ENCODE results near the gene ATP6V0D1.

ATP6V0D1 gene

DNA sequence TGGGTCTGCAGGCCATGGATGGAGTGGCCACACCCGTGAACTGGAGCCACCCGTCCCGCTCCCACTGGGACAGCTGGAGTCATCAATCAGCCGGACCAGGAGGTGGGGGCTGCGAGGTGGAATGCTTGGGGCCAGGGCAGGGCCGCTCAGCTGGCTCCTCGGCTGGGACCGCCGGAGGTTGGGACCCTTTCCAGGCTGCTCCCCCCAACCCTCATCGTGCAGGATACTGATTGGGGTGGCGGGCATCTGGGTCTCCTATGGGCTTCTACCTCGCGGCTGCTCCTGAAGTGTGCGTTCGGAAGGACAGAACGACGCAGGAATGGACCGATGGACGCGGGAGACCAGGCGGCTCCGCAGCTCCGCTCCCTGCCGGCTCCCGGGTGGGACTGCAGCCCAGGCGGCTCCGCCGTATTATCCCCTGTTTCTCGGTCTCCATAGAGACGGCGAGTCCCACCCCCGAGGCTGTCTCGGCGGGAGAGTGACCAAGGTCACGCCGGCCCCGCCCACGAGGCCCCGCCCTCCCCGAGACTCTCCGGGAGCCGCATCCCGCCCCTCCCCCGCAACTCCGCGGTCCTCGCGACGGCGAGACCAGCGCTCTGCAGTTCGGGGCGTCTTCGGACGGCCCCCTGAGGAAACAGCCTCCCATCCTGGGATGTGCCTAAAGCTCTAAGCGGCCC lies 87.7 kb downstream of the ATP6V0D1 start, which contains the start of gene TPPP3:
TPPP3 (minus strand) TSS at position 388 of the 677 bp plus-strand sequence. CDS start 2,387 bp downstream, outside the sequence.
- H3K4me1 ChIP-seq (ENCODE audit: control insufficient read depth, insufficient read depth, low read length), result peaks cover 25% of the 10 kb centered on the region
- H3K4me3 ChIP-seq (ENCODE audit: low read length), result peak within 1 kb of the TSS; percentile 59
- H3K27me3 ChIP-seq (replicated peaks; ENCODE audit: control insufficient read depth, insufficient read depth, low read length), result no peaks in the 10 kb centered on the region
- H3K36me3 ChIP-seq (ENCODE audit: control insufficient read depth, insufficient read depth, low read length, severe bottlenecking), result no peaks in the 10 kb centered on the region
- DNase-seq (ENCODE audit: low read depth), result peak; percentile 90
- H3K9ac ChIP-seq (ENCODE audit: low read length), result no peak within 1 kb of the TSS
- no peaks in the 10 kb centered on the region for H3K9me3 ChIP-seq (ENCODE audit: control insufficient read depth, low read length)

DNA sequence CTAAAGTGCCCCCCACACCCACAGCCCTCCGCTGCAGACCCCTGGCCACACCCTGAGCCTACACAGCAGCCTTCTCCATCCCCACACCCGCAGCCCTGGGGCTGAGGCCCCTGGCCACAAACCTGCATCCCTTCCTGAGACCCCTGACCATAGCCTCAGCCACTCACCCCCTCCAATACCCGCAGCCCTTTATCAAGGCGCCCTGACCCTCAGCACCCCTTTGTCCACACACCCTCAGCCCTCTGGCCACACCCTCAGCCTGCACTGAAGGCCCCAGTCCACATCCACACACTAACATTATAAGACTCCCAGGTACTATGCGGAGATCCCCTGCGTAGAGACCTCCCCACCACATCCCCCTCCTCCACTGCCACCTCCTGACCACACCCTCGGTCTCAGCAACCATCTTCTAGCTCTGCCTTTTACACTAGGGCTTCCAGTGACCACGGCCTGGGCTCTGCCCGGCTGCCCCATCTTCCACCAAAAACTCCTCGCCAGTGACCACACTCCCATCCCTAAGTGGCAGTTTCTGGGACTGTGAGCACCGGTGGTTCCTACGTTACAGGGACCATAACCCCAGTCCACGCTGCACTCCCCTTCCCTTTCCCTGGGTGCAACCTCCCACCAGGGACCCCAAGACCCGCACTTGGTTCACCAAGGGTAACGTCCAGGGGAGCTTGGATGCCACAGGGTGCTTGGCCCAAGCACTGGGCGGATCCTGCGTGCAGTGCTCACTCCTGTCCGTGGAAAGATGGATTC lies 88.5 kb downstream of the ATP6V0D1 start:
- H3K36me3 ChIP-seq (ENCODE audit: control insufficient read depth, insufficient read depth, low read length, severe bottlenecking), result no peaks in the 10 kb centered on the region
- DNase-seq (ENCODE audit: low read depth), result no peak
- no peaks in the 10 kb centered on the region for H3K27me3 ChIP-seq (replicated peaks; ENCODE audit: control insufficient read depth, insufficient read depth, low read length)
- no peak overlapping the region for H3K4me3 ChIP-seq (ENCODE audit: low read length)
- H3K4me1 ChIP-seq (ENCODE audit: control insufficient read depth, insufficient read depth, low read length), result peaks cover 25% of the 10 kb centered on the region
- H3K9me3 ChIP-seq (ENCODE audit: control insufficient read depth, low read length), result no peaks in the 10 kb centered on the region
- no peak overlapping the region for H3K9ac ChIP-seq (ENCODE audit: low read length)

DNA sequence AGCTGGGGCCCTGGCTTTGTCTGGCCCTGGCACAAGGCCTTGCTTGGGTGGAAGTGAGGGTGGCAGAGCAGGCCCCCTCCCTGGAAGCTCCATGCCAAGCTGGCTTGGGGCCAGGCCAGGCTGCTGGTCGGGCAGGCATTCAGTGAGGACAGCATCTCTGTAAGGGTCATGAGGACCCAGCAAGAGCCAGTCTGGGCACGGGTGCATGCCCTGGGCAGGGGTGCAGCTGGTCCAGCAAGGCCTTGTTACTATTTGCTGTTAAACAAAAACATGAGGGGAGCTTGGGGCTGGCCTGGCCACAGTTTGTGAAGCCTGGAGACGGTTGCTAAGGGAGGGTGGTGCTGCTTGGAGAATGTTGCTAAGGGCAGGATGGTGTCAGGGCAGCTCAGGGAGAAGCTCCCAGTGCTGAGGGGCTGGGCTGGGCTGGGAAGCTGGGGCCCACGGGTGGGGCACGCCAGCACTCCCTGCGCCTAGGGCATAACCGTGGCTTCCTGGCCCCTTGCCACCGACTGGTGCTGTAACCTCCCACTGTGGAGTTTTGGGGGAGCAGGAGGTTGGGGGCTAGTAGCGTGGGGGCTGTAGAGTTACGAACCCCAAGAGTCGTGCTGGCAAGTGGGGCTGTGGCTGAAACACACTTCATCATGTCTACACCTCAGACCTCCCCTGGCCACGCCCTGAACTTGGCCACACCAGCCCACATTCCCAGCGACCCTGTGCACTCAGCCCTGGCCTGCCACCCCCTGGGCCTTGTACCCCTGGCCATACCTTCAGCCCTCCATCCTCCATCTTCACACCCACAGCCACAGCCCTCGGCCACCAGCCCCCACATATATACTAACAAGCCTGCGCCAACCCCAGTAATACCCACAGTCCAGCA lies 89.3 kb downstream of the ATP6V0D1 start:
- Histone ChIP-seq H3K9ac (ENCODE audit: low read length) (no peak overlapping the region), H3K9me3 (ENCODE audit: control insufficient read depth, low read length) (no peaks in the 10 kb centered on the region), H3K36me3 (ENCODE audit: control insufficient read depth, insufficient read depth, low read length, severe bottlenecking) (no peaks in the 10 kb centered on the region), H3K27me3 (replicated peaks; ENCODE audit: control insufficient read depth, insufficient read depth, low read length) (no peaks in the 10 kb centered on the region), H3K4me3 (ENCODE audit: low read length) (no peak overlapping the region), H3K4me1 (ENCODE audit: control insufficient read depth, insufficient read depth, low read length) (peaks cover 18% of the 10 kb centered on the region)
- DNase-seq (ENCODE audit: low read depth), result no peak

DNA sequence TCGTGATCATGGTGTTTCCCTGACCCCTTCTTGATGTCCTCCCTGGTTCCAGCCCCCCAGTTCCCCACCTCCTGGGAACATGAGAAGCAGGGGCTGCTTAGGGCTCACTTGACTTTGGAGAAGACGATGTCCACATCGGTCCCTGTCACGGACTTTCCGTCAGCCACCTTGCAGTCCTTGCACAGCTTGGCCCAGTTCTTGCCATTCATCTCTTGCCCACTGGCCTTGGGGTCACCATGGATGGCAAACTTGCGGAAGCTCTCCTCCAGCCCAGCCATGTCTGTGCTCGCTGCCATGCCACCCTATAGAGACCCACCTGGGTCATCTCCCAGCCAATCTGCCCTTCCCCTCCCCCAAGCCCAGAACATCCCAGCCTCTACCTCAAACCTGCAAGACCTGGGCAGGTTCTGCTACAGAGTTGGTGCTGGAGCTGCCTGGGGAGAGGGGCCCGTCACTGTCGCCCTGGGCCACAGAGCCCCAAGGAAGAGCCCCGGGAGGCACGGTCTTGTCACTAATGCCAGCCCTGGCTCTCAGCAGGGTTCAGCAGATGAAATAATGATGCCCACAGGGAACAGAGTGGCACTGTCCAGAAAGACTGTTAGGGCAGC lies 90.0 kb downstream of the ATP6V0D1 start:
- no peak for DNase-seq (ENCODE audit: low read depth)
- H3K27me3 ChIP-seq (replicated peaks; ENCODE audit: control insufficient read depth, insufficient read depth, low read length), result peaks cover 1% of the 10 kb centered on the region

DNA sequence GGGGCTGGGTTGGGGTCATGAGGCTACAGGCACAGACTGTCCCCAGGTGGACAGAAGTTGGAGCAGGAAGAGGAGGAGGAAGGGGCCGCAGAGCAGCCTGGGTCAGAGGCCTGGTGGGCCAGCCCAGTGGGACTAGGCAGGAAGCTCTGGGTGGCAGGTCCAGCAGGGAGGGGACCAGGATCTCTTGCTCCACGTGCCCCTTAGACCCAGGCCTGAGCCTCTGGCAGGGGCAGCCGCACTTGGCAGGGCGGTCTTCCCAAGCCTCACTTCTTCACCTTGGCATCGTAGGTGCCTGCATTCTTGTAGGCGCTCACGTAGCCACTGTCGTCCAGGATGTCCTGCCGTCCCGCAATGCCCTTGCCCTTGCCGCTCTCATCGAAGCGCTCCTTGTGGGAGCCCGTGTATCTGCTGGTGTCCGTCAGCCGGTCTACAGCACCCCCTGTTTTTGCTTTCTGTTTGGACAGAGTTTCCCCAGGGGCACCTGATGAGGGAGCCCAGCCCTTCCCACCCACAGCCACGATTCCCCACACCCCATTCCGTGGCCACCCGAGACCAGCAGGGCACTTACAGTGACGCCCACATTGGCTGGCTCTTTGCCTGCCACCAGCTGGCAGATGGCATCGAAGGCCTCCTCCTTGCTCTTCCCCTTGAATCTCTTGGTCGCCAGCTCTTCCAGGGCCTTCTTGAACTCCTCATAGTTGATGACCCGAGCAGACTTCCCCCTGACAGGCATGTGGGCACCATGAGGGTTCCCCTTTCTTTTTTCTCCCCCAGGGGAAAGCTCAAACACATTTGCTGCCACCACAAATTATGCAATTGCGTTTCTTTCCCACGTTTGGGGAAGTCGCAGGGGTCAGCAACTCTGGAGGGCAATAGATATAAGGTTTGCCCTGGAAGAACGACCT lies 90.8 kb downstream of the ATP6V0D1 start:
- Histone ChIP-seq H3K9me3 (ENCODE audit: control insufficient read depth, low read length) (no peaks in the 10 kb centered on the region), H3K4me3 (ENCODE audit: low read length) (no peak overlapping the region), H3K27me3 (replicated peaks; ENCODE audit: control insufficient read depth, insufficient read depth, low read length) (peaks cover 9% of the 10 kb centered on the region), H3K36me3 (ENCODE audit: control insufficient read depth, insufficient read depth, low read length, severe bottlenecking) (no peaks in the 10 kb centered on the region), H3K9ac (ENCODE audit: low read length) (no peak overlapping the region), H3K4me1 (ENCODE audit: control insufficient read depth, insufficient read depth, low read length) (peaks cover 12% of the 10 kb centered on the region)
- no peak for DNase-seq (ENCODE audit: low read depth)

More for the DNA sequence above, 90.0 kb downstream of the ATP6V0D1 start:
- no peak overlapping the region for H3K9ac ChIP-seq (ENCODE audit: low read length)
- no peaks in the 10 kb centered on the region for H3K36me3 ChIP-seq (ENCODE audit: control insufficient read depth, insufficient read depth, low read length, severe bottlenecking)
- peaks cover 14% of the 10 kb centered on the region for H3K4me1 ChIP-seq (ENCODE audit: control insufficient read depth, insufficient read depth, low read length)
- H3K4me3 ChIP-seq (ENCODE audit: low read length), result no peak overlapping the region
- H3K9me3 ChIP-seq (ENCODE audit: control insufficient read depth, low read length), result no peaks in the 10 kb centered on the region

DNA sequence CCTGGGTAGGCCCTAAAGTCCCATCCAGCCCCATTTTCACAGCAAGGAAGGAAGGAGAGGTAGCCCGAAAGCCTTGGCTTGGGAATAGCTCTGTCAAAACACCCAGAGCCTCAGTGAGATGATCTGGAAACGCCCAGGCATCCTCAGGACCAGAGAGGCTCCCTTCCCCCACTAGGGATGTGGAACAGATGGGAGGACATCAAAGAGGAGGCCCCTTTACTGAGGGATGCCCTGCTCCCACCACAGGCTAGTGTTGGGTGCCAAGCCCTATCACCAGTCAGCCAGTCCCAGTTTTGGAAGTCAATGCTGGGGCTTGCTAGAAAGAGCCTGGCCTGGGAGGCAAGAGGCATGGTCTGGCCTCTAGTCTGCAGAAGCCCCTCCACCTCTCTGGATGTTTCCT lies 92.4 kb downstream of the ATP6V0D1 start:
- H3K9me3 ChIP-seq (ENCODE audit: control insufficient read depth, low read length), result no peaks in the 10 kb centered on the region
- DNase-seq (ENCODE audit: low read depth), result no peak
- no peak overlapping the region for H3K4me3 ChIP-seq (ENCODE audit: low read length)
- peaks cover 11% of the 10 kb centered on the region for H3K27me3 ChIP-seq (replicated peaks; ENCODE audit: control insufficient read depth, insufficient read depth, low read length)
- H3K9ac ChIP-seq (ENCODE audit: low read length), result no peak overlapping the region
- H3K4me1 ChIP-seq (ENCODE audit: control insufficient read depth, insufficient read depth, low read length), result peaks cover 6% of the 10 kb centered on the region
- H3K36me3 ChIP-seq (ENCODE audit: control insufficient read depth, insufficient read depth, low read length, severe bottlenecking), result no peaks in the 10 kb centered on the region

DNA sequence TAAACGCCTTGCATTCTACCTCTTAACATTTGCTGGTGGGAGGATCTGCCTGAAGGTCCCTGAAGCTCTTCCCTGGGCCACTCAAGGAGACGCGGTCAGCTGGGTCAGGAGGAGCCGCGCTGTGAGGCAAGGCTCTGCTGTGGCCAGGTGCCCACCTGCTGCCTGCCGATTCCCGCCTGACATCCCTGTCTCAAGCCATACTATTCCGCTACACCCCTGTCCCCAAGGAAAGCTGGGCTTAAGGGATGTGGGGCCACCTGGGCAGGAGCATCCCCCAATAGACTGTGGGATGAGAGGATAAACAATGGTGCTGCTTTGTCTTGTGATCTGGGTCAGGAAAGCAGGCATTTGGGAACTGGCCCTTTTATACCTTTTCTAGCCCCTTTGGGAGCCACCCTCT lies 92.8 kb downstream of the ATP6V0D1 start:
- Histone ChIP-seq H3K9ac (ENCODE audit: low read length) (no peak overlapping the region), H3K27me3 (replicated peaks; ENCODE audit: control insufficient read depth, insufficient read depth, low read length) (peaks cover 11% of the 10 kb centered on the region), H3K4me3 (ENCODE audit: low read length) (no peak overlapping the region), H3K36me3 (ENCODE audit: control insufficient read depth, insufficient read depth, low read length, severe bottlenecking) (no peaks in the 10 kb centered on the region), H3K9me3 (ENCODE audit: control insufficient read depth, low read length) (no peaks in the 10 kb centered on the region), H3K4me1 (ENCODE audit: control insufficient read depth, insufficient read depth, low read length) (peaks cover 5% of the 10 kb centered on the region)
- DNase-seq (ENCODE audit: low read depth), result no peak

Measured in adipocyte (in vitro differentiated cells).